Ovary (tissue), 3 donors: ENCODE data around the gene MAGI1.

Source experiments
- EP300 ChIP-seq: sonication (generic); formaldehyde crosslinking; IDR thresholded peaks from one replicate; pipeline ENCODE4 v1.6.1; 2017; ENCODE audit warnings: antibody characterized with exemption
- TF ChIP-seq, protein P1 (sequence below), 3 donors: fragments of 450-650 bp in 2 of 3; fragments of 200-600 bp in 1 of 3; IDR thresholded peaks; one replicate each; pipeline versions ENCODE4 v1.5.1 to v1.8.0; 2016 to 2022; ENCODE audit warnings: antibody characterized with exemption in 3 of 3, mild to moderate bottlenecking in 1 of 3
- donor health status: DM: no; HTN: no; CAD: no.

DNA sequence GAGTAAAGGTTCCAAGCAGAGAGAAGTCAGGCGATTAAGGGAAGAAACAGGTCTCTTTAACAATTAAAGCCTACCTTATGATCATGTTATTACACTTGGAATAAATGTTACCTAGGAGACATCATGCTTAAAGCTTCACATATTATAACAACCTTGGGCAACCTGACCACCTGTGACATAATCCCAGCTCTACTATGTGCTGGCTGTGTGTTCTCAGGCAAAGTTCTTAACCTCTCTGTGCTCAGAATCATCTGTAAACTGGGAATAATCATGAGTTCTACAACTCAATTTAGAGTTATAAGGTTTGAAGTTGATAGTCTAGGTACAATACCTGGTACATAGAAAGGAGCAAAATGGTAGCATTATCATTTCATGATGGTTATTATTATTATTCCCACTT lies 159.3 kb downstream of the MAGI1 start:
- TF ChIP-seq, protein P1, sequence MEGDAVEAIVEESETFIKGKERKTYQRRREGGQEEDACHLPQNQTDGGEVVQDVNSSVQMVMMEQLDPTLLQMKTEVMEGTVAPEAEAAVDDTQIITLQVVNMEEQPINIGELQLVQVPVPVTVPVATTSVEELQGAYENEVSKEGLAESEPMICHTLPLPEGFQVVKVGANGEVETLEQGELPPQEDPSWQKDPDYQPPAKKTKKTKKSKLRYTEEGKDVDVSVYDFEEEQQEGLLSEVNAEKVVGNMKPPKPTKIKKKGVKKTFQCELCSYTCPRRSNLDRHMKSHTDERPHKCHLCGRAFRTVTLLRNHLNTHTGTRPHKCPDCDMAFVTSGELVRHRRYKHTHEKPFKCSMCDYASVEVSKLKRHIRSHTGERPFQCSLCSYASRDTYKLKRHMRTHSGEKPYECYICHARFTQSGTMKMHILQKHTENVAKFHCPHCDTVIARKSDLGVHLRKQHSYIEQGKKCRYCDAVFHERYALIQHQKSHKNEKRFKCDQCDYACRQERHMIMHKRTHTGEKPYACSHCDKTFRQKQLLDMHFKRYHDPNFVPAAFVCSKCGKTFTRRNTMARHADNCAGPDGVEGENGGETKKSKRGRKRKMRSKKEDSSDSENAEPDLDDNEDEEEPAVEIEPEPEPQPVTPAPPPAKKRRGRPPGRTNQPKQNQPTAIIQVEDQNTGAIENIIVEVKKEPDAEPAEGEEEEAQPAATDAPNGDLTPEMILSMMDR (IDR thresholded peaks at IDR 0.05): no peak
- TF ChIP-seq EP300: no peak
